ENCODE data around the gene CYBA.

DNA sequence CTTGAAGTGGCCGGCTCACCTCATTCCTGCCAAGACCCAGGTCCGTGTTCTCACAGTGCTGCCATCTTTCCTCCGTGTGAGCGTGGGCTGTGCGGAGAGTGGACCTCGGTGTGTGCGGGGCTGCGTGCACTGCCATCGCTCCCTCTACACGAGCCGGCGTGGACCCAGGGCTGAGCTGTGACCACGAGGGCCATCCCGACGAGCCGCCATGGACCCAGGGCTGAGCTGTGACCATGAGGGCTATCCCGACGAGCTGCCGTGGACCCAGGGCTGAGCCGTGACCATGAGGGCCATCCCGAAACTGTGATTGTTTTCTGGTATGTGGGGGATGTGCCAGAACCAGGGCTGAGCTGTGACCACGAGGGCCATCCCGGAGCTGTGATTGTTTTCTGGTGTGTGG is 21.0 kb upstream of the CYBA start:
- TF ChIP-seq, protein P1, sequence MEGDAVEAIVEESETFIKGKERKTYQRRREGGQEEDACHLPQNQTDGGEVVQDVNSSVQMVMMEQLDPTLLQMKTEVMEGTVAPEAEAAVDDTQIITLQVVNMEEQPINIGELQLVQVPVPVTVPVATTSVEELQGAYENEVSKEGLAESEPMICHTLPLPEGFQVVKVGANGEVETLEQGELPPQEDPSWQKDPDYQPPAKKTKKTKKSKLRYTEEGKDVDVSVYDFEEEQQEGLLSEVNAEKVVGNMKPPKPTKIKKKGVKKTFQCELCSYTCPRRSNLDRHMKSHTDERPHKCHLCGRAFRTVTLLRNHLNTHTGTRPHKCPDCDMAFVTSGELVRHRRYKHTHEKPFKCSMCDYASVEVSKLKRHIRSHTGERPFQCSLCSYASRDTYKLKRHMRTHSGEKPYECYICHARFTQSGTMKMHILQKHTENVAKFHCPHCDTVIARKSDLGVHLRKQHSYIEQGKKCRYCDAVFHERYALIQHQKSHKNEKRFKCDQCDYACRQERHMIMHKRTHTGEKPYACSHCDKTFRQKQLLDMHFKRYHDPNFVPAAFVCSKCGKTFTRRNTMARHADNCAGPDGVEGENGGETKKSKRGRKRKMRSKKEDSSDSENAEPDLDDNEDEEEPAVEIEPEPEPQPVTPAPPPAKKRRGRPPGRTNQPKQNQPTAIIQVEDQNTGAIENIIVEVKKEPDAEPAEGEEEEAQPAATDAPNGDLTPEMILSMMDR (IDR thresholded peaks at IDR 0.05; ENCODE audit: poor library complexity, severe bottlenecking) = no peak
- TF ChIP-seq TAF1 (IDR thresholded peaks at IDR 0.05; ENCODE audit: low read depth) = no peak
- TF ChIP-seq POLR2AphosphoS5 (IDR thresholded peaks at IDR 0.05) = no peak
- no peak for TF ChIP-seq RAD21 (conservative IDR thresholded peaks at IDR 0.05)
- TF ChIP-seq, protein P2, sequence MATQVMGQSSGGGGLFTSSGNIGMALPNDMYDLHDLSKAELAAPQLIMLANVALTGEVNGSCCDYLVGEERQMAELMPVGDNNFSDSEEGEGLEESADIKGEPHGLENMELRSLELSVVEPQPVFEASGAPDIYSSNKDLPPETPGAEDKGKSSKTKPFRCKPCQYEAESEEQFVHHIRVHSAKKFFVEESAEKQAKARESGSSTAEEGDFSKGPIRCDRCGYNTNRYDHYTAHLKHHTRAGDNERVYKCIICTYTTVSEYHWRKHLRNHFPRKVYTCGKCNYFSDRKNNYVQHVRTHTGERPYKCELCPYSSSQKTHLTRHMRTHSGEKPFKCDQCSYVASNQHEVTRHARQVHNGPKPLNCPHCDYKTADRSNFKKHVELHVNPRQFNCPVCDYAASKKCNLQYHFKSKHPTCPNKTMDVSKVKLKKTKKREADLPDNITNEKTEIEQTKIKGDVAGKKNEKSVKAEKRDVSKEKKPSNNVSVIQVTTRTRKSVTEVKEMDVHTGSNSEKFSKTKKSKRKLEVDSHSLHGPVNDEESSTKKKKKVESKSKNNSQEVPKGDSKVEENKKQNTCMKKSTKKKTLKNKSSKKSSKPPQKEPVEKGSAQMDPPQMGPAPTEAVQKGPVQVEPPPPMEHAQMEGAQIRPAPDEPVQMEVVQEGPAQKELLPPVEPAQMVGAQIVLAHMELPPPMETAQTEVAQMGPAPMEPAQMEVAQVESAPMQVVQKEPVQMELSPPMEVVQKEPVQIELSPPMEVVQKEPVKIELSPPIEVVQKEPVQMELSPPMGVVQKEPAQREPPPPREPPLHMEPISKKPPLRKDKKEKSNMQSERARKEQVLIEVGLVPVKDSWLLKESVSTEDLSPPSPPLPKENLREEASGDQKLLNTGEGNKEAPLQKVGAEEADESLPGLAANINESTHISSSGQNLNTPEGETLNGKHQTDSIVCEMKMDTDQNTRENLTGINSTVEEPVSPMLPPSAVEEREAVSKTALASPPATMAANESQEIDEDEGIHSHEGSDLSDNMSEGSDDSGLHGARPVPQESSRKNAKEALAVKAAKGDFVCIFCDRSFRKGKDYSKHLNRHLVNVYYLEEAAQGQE (IDR thresholded peaks at IDR 0.05; ENCODE audit: borderline replicate concordance) = no peak
- no peak for TF ChIP-seq MXI1 (conservative IDR thresholded peaks at IDR 0.05; ENCODE audit: poor library complexity, severe bottlenecking)
- TF ChIP-seq EZH2 (IDR thresholded peaks at IDR 0.05; ENCODE audit: borderline replicate concordance, insufficient read depth, low read length, poor library complexity, severe bottlenecking) = no peak
- no peak for TF ChIP-seq EP300 (conservative IDR thresholded peaks at IDR 0.05; ENCODE audit: poor library complexity, severe bottlenecking)
- no peak for TF ChIP-seq SMC3 (conservative IDR thresholded peaks at IDR 0.05; ENCODE audit: poor library complexity)
